ENCODE data around the gene CEBPZOS.

GRCh38 chr2:37223131-37223530, 26.8 kb downstream of the CEBPZOS start:
- TF ChIP-seq, protein P1, sequence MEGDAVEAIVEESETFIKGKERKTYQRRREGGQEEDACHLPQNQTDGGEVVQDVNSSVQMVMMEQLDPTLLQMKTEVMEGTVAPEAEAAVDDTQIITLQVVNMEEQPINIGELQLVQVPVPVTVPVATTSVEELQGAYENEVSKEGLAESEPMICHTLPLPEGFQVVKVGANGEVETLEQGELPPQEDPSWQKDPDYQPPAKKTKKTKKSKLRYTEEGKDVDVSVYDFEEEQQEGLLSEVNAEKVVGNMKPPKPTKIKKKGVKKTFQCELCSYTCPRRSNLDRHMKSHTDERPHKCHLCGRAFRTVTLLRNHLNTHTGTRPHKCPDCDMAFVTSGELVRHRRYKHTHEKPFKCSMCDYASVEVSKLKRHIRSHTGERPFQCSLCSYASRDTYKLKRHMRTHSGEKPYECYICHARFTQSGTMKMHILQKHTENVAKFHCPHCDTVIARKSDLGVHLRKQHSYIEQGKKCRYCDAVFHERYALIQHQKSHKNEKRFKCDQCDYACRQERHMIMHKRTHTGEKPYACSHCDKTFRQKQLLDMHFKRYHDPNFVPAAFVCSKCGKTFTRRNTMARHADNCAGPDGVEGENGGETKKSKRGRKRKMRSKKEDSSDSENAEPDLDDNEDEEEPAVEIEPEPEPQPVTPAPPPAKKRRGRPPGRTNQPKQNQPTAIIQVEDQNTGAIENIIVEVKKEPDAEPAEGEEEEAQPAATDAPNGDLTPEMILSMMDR (IDR thresholded peaks at IDR 0.05): no peak
- no peak for TF ChIP-seq POLR2A (IDR thresholded peaks at IDR 0.05)
